H1 (cell line): ENCODE data around the gene MRPL3. TPM values are rescaled to one million over a fixed set of nuclear protein-coding genes. Genes with fewer than 3 reads are reported as not detected.
A peak's percentile ranks its signal among the peaks of the same experiment; 100 is the strongest.

ENCODE experiments used
- BACH1 ChIP-seq: IDR thresholded peaks from 2 replicates; pipeline ENCODE4 v1.6.1; 2012; ENCODE audit warnings: low read length, improper control_type of control experiment
- CBX5 ChIP-seq: fragments of 300-800, 300-1000 bp; sonication (generic); IDR thresholded peaks from 2 replicates; pipeline ENCODE4 v1.7.1; 2016; ENCODE audit warnings: antibody characterized with exemption, low read length, low read depth
- CHD1 ChIP-seq: IDR thresholded peaks from 2 replicates; pipeline ENCODE4 v1.6.1; 2012; ENCODE audit warnings: low read depth, low read length, improper control_type of control experiment
- CREB1 ChIP-seq: IDR thresholded peaks from 2 replicates; pipeline ENCODE4 v1.6.1; 2012; ENCODE audit warnings: inconsistent platforms
- CTBP2 ChIP-seq: IDR thresholded peaks from 2 replicates; pipeline ENCODE4 v1.7.0; 2011; ENCODE audit warnings: borderline replicate concordance, mild to moderate bottlenecking, moderate library complexity, mixed read lengths, low read length; ENCODE audit not compliant: insufficient read depth, insufficient read length
- E2F6 ChIP-seq: IDR thresholded peaks from 2 replicates; pipeline ENCODE4 v1.6.1; 2012; ENCODE audit warnings: inconsistent platforms
- EZH2 ChIP-seq: fragments of 200-600 bp; sonication (generic); IDR thresholded peaks from 2 replicates; pipeline ENCODE4 v1.7.1; 2012; ENCODE audit warnings: low read depth, mild to moderate bottlenecking, moderate library complexity, low read length, inconsistent platforms; ENCODE audit not compliant: severe bottlenecking
- FOSL1 ChIP-seq: IDR thresholded peaks from 2 replicates; pipeline ENCODE4 v1.6.1; 2011; ENCODE audit warnings: mild to moderate bottlenecking, low read depth, low read length, moderate library complexity; ENCODE audit not compliant: insufficient read depth
- GTF2F1 ChIP-seq: IDR thresholded peaks from 2 replicates; pipeline ENCODE4 v1.6.1; 2012; ENCODE audit warnings: low read depth, low read length, improper control_type of control experiment, borderline replicate concordance
- KDM5A ChIP-seq: fragments of 200-600 bp; IDR thresholded peaks from 2 replicates; pipeline ENCODE4 v1.7.1; 2012; ENCODE audit warnings: mild to moderate bottlenecking, low read length, inconsistent platforms, mixed read lengths
- PHF8 ChIP-seq: fragments of 200-600 bp; sonication (generic); conservative IDR thresholded peaks from 2 replicates; pipeline ENCODE4 v1.7.1; 2012; ENCODE audit warnings: low read depth, mild to moderate bottlenecking, inconsistent platforms, low read length, moderate library complexity
- POLR2A ChIP-seq, 2 experiments: IDR thresholded peaks; 1 replicate in 1 of 2; 2 replicates in 1 of 2; pipeline ENCODE4 v1.6.1; 2011; ENCODE audit warnings: low read depth in 2 of 2, low read length in 2 of 2, mild to moderate bottlenecking in 2 of 2; ENCODE audit errors: control extremely low read depth in 1 of 2
- RFX5 ChIP-seq: IDR thresholded peaks from 2 replicates; pipeline ENCODE4 v1.6.1; 2011; ENCODE audit warnings: low read depth, low read length, improper control_type of control experiment, borderline replicate concordance
- SAP30 ChIP-seq: fragments of 300-600 bp; sonication (generic); IDR thresholded peaks from 2 replicates; pipeline ENCODE4 v1.7.1; 2012; ENCODE audit warnings: low read length, moderate library complexity, mild to moderate bottlenecking, inconsistent platforms; ENCODE audit not compliant: insufficient read depth, insufficient replicate concordance
- SP4 ChIP-seq: IDR thresholded peaks from 2 replicates; pipeline ENCODE4 v1.6.1; 2012; ENCODE audit warnings: low read length, inconsistent platforms
- polyA plus RNA-seq, 7 experiments: library from polyadenylated mRNA; depleted of rRNA in 3 of 7; stranded (reverse) in 5 of 7; unstranded in 2 of 7; fragments of >200 nt in 5 of 7; fragments of 200-250 nt in 2 of 7; gene quantifications; 1 replicate in 5 of 7; 2 replicates in 1 of 7; 4 replicates in 1 of 7; pipeline versions ENCODE4 v1.2.1 to v1.2.3, GENCODE V29; 2011 to 2013; ENCODE audit warnings: missing spikeins in 2 of 7, mixed read lengths in 2 of 7
- total RNA-seq: library from RNA; stranded (reverse); fragmentation: NEBNext Ultra II Directional; extraction: Animal tissue kit (Norgen Biotek cat#: 25700); gene quantifications from 2 replicates; pipeline ENCODE4 v1.2.1, GENCODE V29; 2021

MRPL3 gene
- total and polyA plus RNA-seq, 2 of the 8 experiments (the other 6 are each of a cell fraction or from before 2014, with no cell fraction given), result 164 to 175 TPM

GRCh38 chr3:131526801-131527347 lies 24.1 kb upstream of the MRPL3 start (continued):
- TF ChIP-seq SP4 (no peak), CTBP2 (no peak), CBX5 (no peak), EZH2 (no peak), CHD1 (no peak), GTF2F1 (no peak), CREB1 (no peak), SAP30 (no peak), POLR2A (IDR thresholded peaks at IDR 0.05; ENCODE audit: control extremely low read depth in 1 of 2, low read depth in 2 of 2, low read length in 2 of 2) (0 out of 3 replicates have a peak, but pooled peaks of 1 of the 2 experiments have one; percentile 34), FOSL1 (no peak), E2F6 (peak; percentile 90), BACH1 (no peak), KDM5A (no peak), RFX5 (no peak), PHF8 (no peak; the same call in 1 of the 2 replicates)
